HepG2 (cell line): ENCODE data around the gene SPDL1. TPM values are rescaled to one million over a fixed set of nuclear protein-coding genes. Genes with fewer than 3 reads are reported as not detected.

Experiments used
- ATAC-seq: fragments of 200-7000 bp; cut with Tn5 transposase; 3 replicates; pipeline ENCODE4 v1.9.1; 2020; ENCODE audit warnings: mild to moderate bottlenecking, moderate library complexity
- BruUV-seq: library from RNA; stranded (reverse); fragments of 400-500 nt; replicated peaks from 2 replicates; lab custom pipeline; 2021; lab: Mats Ljungman, UMichigan
- CTCF ChIA-PET: fragments of 300-600 bp; formaldehyde crosslinking; extraction: SDS; loops from one replicate; lab custom pipeline; 2021; ENCODE audit warnings: low total read pairs, inconsistent platforms, low intra/inter-chr PET ratio; lab: Yijun Ruan, JAX
- POLR2A ChIA-PET: fragments of 350-600 bp; sonication (Branson Sonifier 250); formaldehyde crosslinking; loops from one replicate; lab custom pipeline; 2020; ENCODE audit warnings: antibody characterized with exemption, inconsistent platforms; lab: Yijun Ruan, JAX
- DNase-seq: peaks from one replicate; pipeline ENCODE4 v3.0.0-alpha.2; 2015; ENCODE audit warnings: low spot score
- FAIRE-seq: peaks from 3 replicates; lab custom pipeline; 2011; peaks lifted over from hg19 to GRCh38; lab: Jason Lieb, UNC
- H2AFZ ChIP-seq: one replicate; pipeline ENCODE4 v1.6.1; 2011; ENCODE audit warnings: low read length, inconsistent platforms
- H3K27ac ChIP-seq: fragments of 300-600 bp; 3 replicates; pipeline ENCODE4 v1.8.0; 2011; ENCODE audit warnings: mixed run types, mild to moderate bottlenecking, mixed read lengths, low read length, inconsistent platforms; ENCODE audit not compliant: insufficient read depth; ENCODE audit errors: extremely low read length
- H3K27me3 ChIP-seq, 2 experiments: fragments of 200-600 bp in 1 of 2; 2 replicates in 1 of 2; 3 replicates in 1 of 2; pipeline versions ENCODE4 v1.6.0 to v1.8.0; 2011; ENCODE audit warnings: low read length in 2 of 2, mild to moderate bottlenecking in 2 of 2, moderate library complexity in 2 of 2, inconsistent platforms in 1 of 2; ENCODE audit not compliant: insufficient read depth in 2 of 2, control insufficient read depth in 1 of 2
- H3K36me3 ChIP-seq, 2 experiments: fragments of 200-600 bp in 1 of 2; replicated peaks in 1 of 2; 2 replicates in 1 of 2; 3 replicates in 1 of 2; pipeline versions ENCODE4 v1.5.1 to v1.8.0; 2011; ENCODE audit warnings: low read length in 2 of 2, inconsistent platforms in 1 of 2; ENCODE audit not compliant: insufficient read depth in 2 of 2, control insufficient read depth in 1 of 2
- H3K4me1 ChIP-seq: 2 replicates; pipeline ENCODE4 v1.5.1; 2012; ENCODE audit warnings: low read length, inconsistent platforms; ENCODE audit not compliant: insufficient read depth
- H3K4me2 ChIP-seq: 2 replicates; pipeline ENCODE4 v1.6.0; 2011; ENCODE audit warnings: low read depth, low read length, inconsistent platforms
- H3K4me3 ChIP-seq, 3 experiments: fragments of 200-600 bp in 1 of 3; sonication (generic), shearing (Covaris generic) in 1 of 3; replicated peaks in 1 of 3; 2 replicates each; pipeline ENCODE4 v1.5.1; 2011 to 2016; ENCODE audit warnings: low read length in 3 of 3, inconsistent platforms in 2 of 3, low read depth in 2 of 3, mild to moderate bottlenecking in 2 of 3, control low read depth in 1 of 3, mixed read lengths in 1 of 3; ENCODE audit not compliant: insufficient read depth in 1 of 3
- H3K79me2 ChIP-seq: one replicate; pipeline ENCODE4 v1.6.1; 2011; ENCODE audit warnings: low read length, inconsistent platforms; ENCODE audit not compliant: insufficient read depth
- H3K9ac ChIP-seq: 2 replicates; pipeline ENCODE4 v1.6.0; 2011; ENCODE audit warnings: mild to moderate bottlenecking, low read depth, low read length, inconsistent platforms; ENCODE audit not compliant: insufficient read depth
- H3K9me3 ChIP-seq: 2 replicates; pipeline ENCODE4 v1.5.1; 2012; ENCODE audit warnings: mild to moderate bottlenecking, low read length
- H4K20me1 ChIP-seq: 2 replicates; pipeline ENCODE4 v1.6.0; 2011; ENCODE audit warnings: inconsistent platforms, mild to moderate bottlenecking, low read length, moderate library complexity; ENCODE audit not compliant: insufficient read depth
- NKX3-1 ChIP-seq: sonication (generic); formaldehyde crosslinking; IDR thresholded peaks from 2 replicates; pipeline ENCODE4 v1.5.0; 2020; ENCODE audit warnings: missing genetic modification reagents
- TEAD3 ChIP-seq: optimal IDR thresholded peaks from 2 replicates; pipeline ENCODE3; 2016; ENCODE audit warnings: borderline replicate concordance
- XBP1 ChIP-seq: sonication (generic); formaldehyde crosslinking; IDR thresholded peaks from 2 replicates; pipeline ENCODE4 v1.5.0; 2020; ENCODE audit warnings: missing genetic modification reagents
- ZNF251 ChIP-seq: sonication (generic); formaldehyde crosslinking; IDR thresholded peaks from 2 replicates; pipeline ENCODE4 v1.9.0; 2021; ENCODE audit warnings: mild to moderate bottlenecking, missing genetic modification reagents
- ZNF317 ChIP-seq: sonication (generic); formaldehyde crosslinking; IDR thresholded peaks from 2 replicates; pipeline ENCODE4 v1.5.0; 2020; ENCODE audit warnings: mild to moderate bottlenecking, missing genetic modification reagents
- ZNF546 ChIP-seq: sonication (generic); formaldehyde crosslinking; conservative IDR thresholded peaks from 2 replicates; pipeline ENCODE4 v1.8.1; 2023; ENCODE audit warnings: mild to moderate bottlenecking, missing genetic modification reagents
- WGBS: methylation state at CpG from one replicate; pipeline ENCODE4 v1.1.6; 2017; ENCODE audit warnings: low lambda C conversion rate; 5-methylcytosine and 5-hydroxymethylcytosine counted together
- in situ Hi-C: cut with HindIII; loops from 2 replicates; pipeline ENCODE4 v1.10.0; 2017; ENCODE audit warnings: low pct_unique_long_range_greater_than_20kb; ENCODE audit not compliant: extremely low pct_ligation_motif_present
- intact Hi-C: fragments of 100-400 bp; cut with micrococcal nuclease; formaldehyde crosslinking; loops from one replicate; pipeline ENCODE4 v1.10.0; 2022; ENCODE audit not compliant: unreplicated experiment
- polyA plus RNA-seq, 8 experiments: library from polyadenylated mRNA; depleted of rRNA in 3 of 8; stranded (reverse) in 7 of 8; unstranded in 1 of 8; fragments of >200 nt; fragmentation: Illumina TruSeq in 4 of 8; extraction: Trizol in 4 of 8; gene quantifications; 2 replicates each; pipeline versions ENCODE4 v1.2.1 to v1.2.3, GENCODE V29; 2011 to 2016; ENCODE audit warnings: low read depth in 4 of 8, missing spikeins in 1 of 8, mixed read lengths in 1 of 8; ENCODE audit not compliant: insufficient read depth in 1 of 8
- total RNA-seq, 5 experiments: library from RNA; depleted of rRNA; stranded (reverse); fragments of >200 nt; fragmentation: Illumina TruSeq; extraction: Trizol; gene quantifications; 2 replicates each; pipeline ENCODE4 v1.2.3, GENCODE V29; 2016; ENCODE audit warnings: low read depth in 1 of 5
- TF ChIP-seq, protein P1 (sequence below): sonication (generic); formaldehyde crosslinking; IDR thresholded peaks from 2 replicates; pipeline ENCODE4 v1.5.0; 2020; ENCODE audit warnings: missing genetic modification reagents

The SPDL1 gene
- total and polyA plus RNA-seq, 2 of the 13 experiments (the other 11 are each of a cell fraction or from before 2014, with no cell fraction given) = 10.9 to 36.6 TPM

DNA sequence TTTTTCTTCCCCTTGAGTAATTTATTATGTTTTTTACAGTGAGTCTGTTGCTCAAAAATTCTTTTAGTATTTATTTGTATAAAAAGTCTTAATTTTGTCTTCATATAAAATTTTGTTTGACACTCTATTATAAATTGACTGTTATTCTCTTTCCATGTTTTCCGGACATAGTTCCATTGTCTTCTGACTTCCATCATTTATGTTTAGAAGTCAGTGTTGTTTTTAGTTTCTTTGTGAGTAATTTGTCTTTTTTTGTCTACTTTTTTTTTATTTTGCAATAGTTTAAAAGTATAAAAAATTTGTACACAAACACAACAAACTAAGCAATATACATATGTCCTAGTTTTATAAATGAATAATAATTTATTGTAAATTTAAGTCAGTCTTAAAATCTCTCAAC lies 25.7 kb upstream of the SPDL1 start:
- in situ Hi-C loops = no loop called here
- FAIRE-seq (no peak), DNase-seq (no peak), ATAC-seq (no peak)
- Histone ChIP-seq H3K36me3 (no peaks in the 10 kb centered on the region), H4K20me1 (no peaks in the 10 kb centered on the region), H3K9me3 (peaks cover 4% of the 10 kb centered on the region; the same call in 1 of the 2 replicates), H3K27ac (no peak overlapping the region), H3K4me2 (no peak overlapping the region), H3K4me3 (no peak overlapping the region), H3K4me1 (no peaks in the 10 kb centered on the region), H3K9ac (no peak overlapping the region), H3K27me3 (no peaks in the 10 kb centered on the region), H2AFZ (no peak overlapping the region), H3K79me2 (no peaks in the 10 kb centered on the region)
- WGBS = 2% methylated on average over 1 of the region's 1 CpG
- intact Hi-C loops = no loop called here
- no peak for TF ChIP-seq XBP1 (CRISPR knock-in tag)
- TF ChIP-seq ZNF317 (CRISPR knock-in tag) = peak; percentile 90
- ChIA-PET POLR2A (no interaction called here), CTCF (no interaction called here)
- BruUV-seq = no TSS peak

DNA sequence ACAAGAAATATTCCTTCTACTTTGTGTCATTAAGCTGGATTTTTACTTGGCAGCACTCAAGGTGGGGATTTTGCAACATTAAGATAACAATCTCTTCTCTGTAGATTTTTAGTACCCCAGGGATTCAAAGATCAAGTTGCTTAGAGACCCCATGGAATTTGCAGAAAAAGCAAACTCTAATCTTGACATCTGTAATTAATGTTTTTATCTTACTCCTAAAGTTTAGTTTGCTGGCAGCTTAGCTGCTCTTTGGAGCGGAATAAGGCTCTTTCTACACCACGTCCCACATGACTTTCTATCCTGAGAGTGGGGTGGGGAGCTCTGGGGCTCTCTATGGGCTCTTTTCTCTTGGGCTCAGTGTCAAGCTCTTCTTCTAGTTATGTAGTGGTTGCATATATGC lies 21.7 kb upstream of the SPDL1 start:
- H3K36me3 ChIP-seq = no peaks in the 10 kb centered on the region
- no peak overlapping the region for H2AFZ ChIP-seq
- H3K27ac ChIP-seq = no peak overlapping the region
- no peaks in the 10 kb centered on the region for H3K4me1 ChIP-seq
- CTCF ChIA-PET = no interaction called here
- H3K4me2 ChIP-seq = no peak overlapping the region
- no TSS peak for BruUV-seq
- in situ Hi-C loops = no loop called here
- POLR2A ChIA-PET = no interaction called here
- TF ChIP-seq ZNF546 (CRISPR knock-in tag) (no peak), TEAD3 (CRISPR knock-in tag) (no peak), NKX3-1 (CRISPR knock-in tag) (no peak), ZNF251 (no peak)
- TF ChIP-seq, protein P1, sequence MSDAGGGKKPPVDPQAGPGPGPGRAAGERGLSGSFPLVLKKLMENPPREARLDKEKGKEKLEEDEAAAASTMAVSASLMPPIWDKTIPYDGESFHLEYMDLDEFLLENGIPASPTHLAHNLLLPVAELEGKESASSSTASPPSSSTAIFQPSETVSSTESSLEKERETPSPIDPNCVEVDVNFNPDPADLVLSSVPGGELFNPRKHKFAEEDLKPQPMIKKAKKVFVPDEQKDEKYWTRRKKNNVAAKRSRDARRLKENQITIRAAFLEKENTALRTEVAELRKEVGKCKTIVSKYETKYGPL (CRISPR knock-in tag) = no peak
- ATAC-seq = no peak
- DNase-seq = no peak
- no peaks in the 10 kb centered on the region for H4K20me1 ChIP-seq
- no peaks in the 10 kb centered on the region for H3K27me3 ChIP-seq
- intact Hi-C loops = no loop called here
- peaks cover 4% of the 10 kb centered on the region; the same call in 1 of the 2 replicates for H3K9me3 ChIP-seq
- H3K79me2 ChIP-seq = no peaks in the 10 kb centered on the region
- no peak overlapping the region for H3K4me3 ChIP-seq
- FAIRE-seq = no peak
- no peak overlapping the region for H3K9ac ChIP-seq
- 20% methylated on average over 2 of the region's 2 CpGs for WGBS
